ENCODE data around the gene NKX6-2. TPM values are rescaled to one million over a fixed set of nuclear protein-coding genes. Genes with fewer than 3 reads are reported as not detected.

NKX6-2 gene
- total and polyA plus RNA-seq, 4 donors: 0.07 to 7.1 TPM; not detected in 2

GRCh38 chr10:132807621-132808049, 21.7 kb upstream of the NKX6-2 start:
- Histone ChIP-seq H3K4me3 (ENCODE audit: low read depth in 1 of 3, low read length in 3 of 3) (no peak overlapping the region), H3K36me3 (ENCODE audit: control insufficient read depth in 4 of 4, insufficient read depth in 3 of 4, low read depth in 1 of 4, low read length in 3 of 4) (no peaks in the 10 kb centered on the region), H3K4me1 (ENCODE audit: control insufficient read depth in 4 of 4, insufficient read depth in 4 of 4, low read length in 3 of 4) (no peaks in the 10 kb centered on the region), H3K9ac (ENCODE audit: low read depth in 1 of 2, low read length in 2 of 2) (no peak overlapping the region), H3K9me3 (ENCODE audit: control insufficient read depth in 4 of 4, low read length in 3 of 4) (no peaks in the 10 kb centered on the region), H3K27me3 (ENCODE audit: control insufficient read depth in 4 of 4, insufficient read depth in 4 of 4, low read length in 3 of 4) (peaks cover 0 to 4% (median 0%) of the 10 kb centered on the region in 4 donors), H3K27ac (ENCODE audit: low read depth in 1 of 2, low read length in 2 of 2) (no peak overlapping the region)
- DNase-seq (ENCODE audit: low spot score): no peak
- TF ChIP-seq REST (IDR thresholded peaks at IDR 0.05) (no peak), GABPA (IDR thresholded peaks at IDR 0.05 in 1 of 2, conservative IDR thresholded peaks at IDR 0.05 in 1 of 2) (no peak), RXRA (IDR thresholded peaks at IDR 0.05) (no peak), HNF4G (IDR thresholded peaks at IDR 0.05) (no peak), FOXA2 (IDR thresholded peaks at IDR 0.05) (no peak), YY1 (IDR thresholded peaks at IDR 0.05) (no peak), TAF1 (conservative IDR thresholded peaks at IDR 0.05) (no peak), NR2F2 (IDR thresholded peaks at IDR 0.05) (no peak), FOXA1 (IDR thresholded peaks at IDR 0.05) (no peak), HNF4A (conservative IDR thresholded peaks at IDR 0.05) (no peak)
- 89% methylated on average over 27 of the region's 27 CpGs for WGBS

- no peak for TF ChIP-seq YY1 (IDR thresholded peaks at IDR 0.05)
- no peak for TF ChIP-seq RAD21 (IDR thresholded peaks at IDR 0.05)
- TF ChIP-seq MAX (IDR thresholded peaks at IDR 0.05): no peak
- no peak for TF ChIP-seq REST (IDR thresholded peaks at IDR 0.05)
- no peak for TF ChIP-seq JUND (IDR thresholded peaks at IDR 0.05)
- no peak for TF ChIP-seq FOXA2 (IDR thresholded peaks at IDR 0.05)
- no peak for TF ChIP-seq SP1 (IDR thresholded peaks at IDR 0.05)
- no peak for TF ChIP-seq GABPA (IDR thresholded peaks at IDR 0.05 in 1 of 2, conservative IDR thresholded peaks at IDR 0.05 in 1 of 2)
- no peak for TF ChIP-seq NR2F2 (IDR thresholded peaks at IDR 0.05)
- TF ChIP-seq FOXA1 (IDR thresholded peaks at IDR 0.05): no peak
- no peak for TF ChIP-seq RXRA (IDR thresholded peaks at IDR 0.05)
- TF ChIP-seq TAF1 (conservative IDR thresholded peaks at IDR 0.05): no peak
- TF ChIP-seq HNF4G (IDR thresholded peaks at IDR 0.05): no peak
- no peak for TF ChIP-seq EGR1 (IDR thresholded peaks at IDR 0.05; ENCODE audit: low read depth in 2 of 2)
- TF ChIP-seq HNF4A (conservative IDR thresholded peaks at IDR 0.05): no peak
- TF ChIP-seq ATF3 (IDR thresholded peaks at IDR 0.05): no peak
- TF ChIP-seq CTCF (IDR thresholded peaks at IDR 0.05; ENCODE audit: low read depth, low read length, missing input control): no peak
- TF ChIP-seq ZBTB33 (IDR thresholded peaks at IDR 0.05): no peak
- H3K27me3 ChIP-seq (ENCODE audit: control insufficient read depth in 4 of 4, insufficient read depth in 4 of 4, low read length in 3 of 4): peaks cover 0 to 4% (median 0%) of the 10 kb centered on the region in 4 donors
These were observed 20.6 kb upstream of the NKX6-2 start for GRCh38 chr10:132806561-132807003.

More at GRCh38 chr10:132806561-132807003, 20.6 kb upstream of the NKX6-2 start:
- H3K9ac ChIP-seq (ENCODE audit: low read depth in 1 of 2, low read length in 2 of 2): no peak overlapping the region
- H3K4me3 ChIP-seq (ENCODE audit: low read depth in 1 of 3, low read length in 3 of 3): no peak overlapping the region
- no peaks in the 10 kb centered on the region for H3K36me3 ChIP-seq (ENCODE audit: control insufficient read depth in 4 of 4, insufficient read depth in 3 of 4, low read depth in 1 of 4, low read length in 3 of 4)
- no peak overlapping the region for H3K27ac ChIP-seq (ENCODE audit: low read depth in 1 of 2, low read length in 2 of 2)
- no peak for DNase-seq (ENCODE audit: low spot score)
- WGBS: 83% methylated on average over 25 of the region's 25 CpGs
- H3K9me3 ChIP-seq (ENCODE audit: control insufficient read depth in 4 of 4, low read length in 3 of 4): peaks cover 0 to 5% (median 1%) of the 10 kb centered on the region in 4 donors
- no peaks in the 10 kb centered on the region for H3K4me1 ChIP-seq (ENCODE audit: control insufficient read depth in 4 of 4, insufficient read depth in 4 of 4, low read length in 3 of 4)
